Skeletal muscle satellite cell (primary cell): ENCODE measurements around the gene ARSI. TPM values are rescaled to one million over a fixed set of nuclear protein-coding genes. Genes with fewer than 3 reads are reported as not detected.

ENCODE experiments used
- H3K27me3 ChIP-seq: 2 replicates; pipeline ENCODE4 v1.7.0; 2013; ENCODE audit warnings: low read length; ENCODE audit not compliant: control insufficient read depth, insufficient read depth
- H3K36me3 ChIP-seq: 2 replicates; pipeline ENCODE4 v1.7.0; 2013; ENCODE audit warnings: mild to moderate bottlenecking, control low read depth, low read length; ENCODE audit not compliant: insufficient read depth
- H3K4me1 ChIP-seq: 2 replicates; pipeline ENCODE4 v1.7.0; 2013; ENCODE audit warnings: low read length; ENCODE audit not compliant: control insufficient read depth, insufficient read depth
- H3K4me2 ChIP-seq: 2 replicates; pipeline ENCODE4 v1.7.0; 2013; ENCODE audit warnings: mild to moderate bottlenecking, low read length
- H3K4me3 ChIP-seq: 2 replicates; pipeline ENCODE4 v1.7.0; 2013; ENCODE audit warnings: low read length
- H3K9ac ChIP-seq: 2 replicates; pipeline ENCODE4 v1.7.0; 2013; ENCODE audit warnings: mild to moderate bottlenecking, low read depth, low read length, moderate library complexity
- H3K9me3 ChIP-seq: replicated peaks from 2 replicates; pipeline ENCODE4 v1.7.0; 2013; ENCODE audit warnings: mild to moderate bottlenecking, control low read depth, low read length
- total RNA-seq: library from RNA; depleted of rRNA; stranded (reverse); fragments of >200 nt; gene quantifications from 2 replicates; pipeline ENCODE4 v1.2.3, GENCODE V29; 2012; rRNA removed

ARSI gene
- 2.3 and 5.0 TPM in 2 replicates for total RNA-seq

DNA sequence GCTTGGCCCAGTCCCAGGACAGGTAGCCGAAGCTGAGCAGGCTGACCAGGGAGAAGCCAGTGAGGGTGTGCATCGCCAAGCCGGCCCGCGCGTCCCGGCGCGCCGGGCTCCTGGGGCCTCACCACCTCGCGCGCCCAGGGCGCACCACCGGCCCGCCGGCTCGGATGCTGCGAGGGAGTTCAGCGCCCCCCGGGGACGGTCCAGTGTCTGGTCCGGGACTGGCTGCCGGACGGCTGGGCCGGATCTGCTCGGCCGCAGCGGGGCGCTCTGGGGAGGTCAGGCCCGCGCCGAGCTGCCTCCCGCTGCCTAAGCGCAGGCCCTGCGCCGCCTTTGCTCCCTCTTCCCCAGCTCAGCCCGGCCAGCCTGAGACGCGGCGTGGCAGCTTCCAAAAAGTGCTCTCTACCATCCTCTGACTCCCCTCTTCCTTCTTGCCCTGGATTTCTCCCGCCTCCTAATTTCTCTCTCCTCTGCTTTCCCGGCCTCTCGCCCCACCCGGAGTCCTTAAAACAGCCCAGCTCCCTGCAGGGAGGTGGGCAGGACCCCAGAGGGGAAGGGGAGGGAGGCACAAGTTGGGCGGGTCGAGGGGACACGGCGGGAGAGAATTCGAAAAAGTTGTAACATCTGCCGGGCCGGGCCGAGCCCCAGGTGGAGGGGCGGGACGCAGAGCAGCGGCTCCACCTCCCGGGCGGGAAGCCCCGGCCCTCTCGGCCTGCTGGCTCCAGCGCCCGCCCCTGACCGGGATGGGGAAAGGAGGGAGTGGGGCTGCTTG is at the start of gene ARSI:
Gene ARSI (minus strand): TSS at position 605 of the 769 bp plus-strand sequence. CDS start 532 bp downstream, at position 73.
- Histone ChIP-seq H3K27me3 (peaks cover 4% of the 10 kb centered on the region), H3K36me3 (no peaks in the 10 kb centered on the region), H3K9ac (peak within 1 kb of the TSS; percentile 70), H3K4me2 (peak within 1 kb of the TSS; percentile 86), H3K4me1 (peaks cover 34% of the 10 kb centered on the region), H3K4me3 (peak within 1 kb of the TSS; percentile 61), H3K9me3 (no peaks in the 10 kb centered on the region)

DNA sequence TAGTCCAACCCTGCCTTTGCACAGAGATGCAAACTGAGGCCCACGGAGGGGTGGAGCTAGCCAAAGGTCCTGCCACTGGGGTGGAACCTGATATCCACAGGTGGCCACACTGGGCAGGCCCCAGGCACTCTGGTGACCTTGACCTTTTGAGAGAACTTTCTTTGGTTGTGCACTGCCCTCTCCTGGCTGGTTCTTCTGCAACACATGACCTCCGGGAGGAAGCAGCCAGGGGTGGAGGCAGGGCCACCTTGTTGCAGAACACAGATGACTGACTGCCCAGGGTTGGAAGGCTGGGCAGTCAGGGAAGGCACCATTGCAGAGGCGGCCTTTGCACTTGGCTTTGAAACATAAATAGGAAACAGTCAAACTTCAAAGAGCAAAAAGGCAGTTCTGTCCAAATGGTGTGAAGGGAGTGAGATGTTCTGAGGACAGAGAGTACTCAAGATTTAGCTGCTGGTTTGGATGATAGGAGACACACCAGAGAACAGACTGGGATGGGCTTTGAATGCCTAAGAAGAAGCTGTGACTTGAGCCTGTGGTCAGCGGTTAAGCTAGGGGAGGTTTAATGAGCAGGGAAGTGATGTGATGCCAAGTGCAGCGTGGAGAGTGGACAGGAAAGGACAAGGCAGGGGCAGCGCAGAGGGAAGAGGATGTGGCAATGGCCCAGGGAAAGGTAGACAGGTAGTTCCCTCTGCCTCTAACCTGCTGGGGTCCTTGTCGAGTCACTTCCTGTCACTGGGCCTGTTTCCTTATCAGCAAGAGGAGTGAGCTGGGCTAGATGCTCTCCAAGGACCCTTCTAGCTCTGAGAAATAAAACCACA is 48.0 kb upstream of the ARSI start:
- no peak overlapping the region for H3K9ac ChIP-seq
- H3K4me1 ChIP-seq, result no peaks in the 10 kb centered on the region
- H3K4me3 ChIP-seq, result no peak overlapping the region
- no peaks in the 10 kb centered on the region for H3K9me3 ChIP-seq
- H3K36me3 ChIP-seq, result no peaks in the 10 kb centered on the region
- no peak overlapping the region for H3K4me2 ChIP-seq
- H3K27me3 ChIP-seq, result no peaks in the 10 kb centered on the region

DNA sequence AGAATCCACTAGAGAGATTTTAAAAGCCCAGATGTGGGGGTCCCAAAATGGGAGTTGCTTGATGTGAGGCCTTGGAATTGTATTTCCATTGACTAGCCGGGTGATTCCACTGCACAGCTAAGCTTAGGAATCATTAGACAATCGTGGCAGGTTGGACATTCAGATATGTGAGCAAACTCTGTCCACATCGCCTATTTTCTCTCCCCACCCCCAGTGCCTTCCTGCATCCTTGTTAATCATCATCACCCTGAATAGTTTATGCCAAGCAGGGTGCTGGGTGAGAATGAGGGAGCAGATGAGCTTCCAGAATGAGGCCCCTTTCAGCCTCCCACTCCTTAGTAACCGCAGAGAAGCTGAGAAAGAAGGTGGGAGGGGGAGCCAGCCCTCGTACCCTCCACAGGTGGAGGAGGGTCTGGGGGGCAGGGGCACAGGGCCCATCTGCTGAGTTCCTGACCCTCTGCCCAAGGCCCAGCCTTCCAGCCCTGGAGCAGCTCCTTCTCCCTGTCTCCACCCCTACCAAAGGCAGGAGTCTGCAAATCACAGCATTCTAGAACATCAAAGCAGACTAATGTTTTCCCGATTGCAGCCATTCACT is 47.1 kb upstream of the ARSI start:
- Histone ChIP-seq H3K4me1 (no peaks in the 10 kb centered on the region), H3K4me3 (no peak overlapping the region), H3K9ac (no peak overlapping the region), H3K36me3 (no peaks in the 10 kb centered on the region), H3K27me3 (no peaks in the 10 kb centered on the region), H3K9me3 (no peaks in the 10 kb centered on the region), H3K4me2 (no peak overlapping the region)

DNA sequence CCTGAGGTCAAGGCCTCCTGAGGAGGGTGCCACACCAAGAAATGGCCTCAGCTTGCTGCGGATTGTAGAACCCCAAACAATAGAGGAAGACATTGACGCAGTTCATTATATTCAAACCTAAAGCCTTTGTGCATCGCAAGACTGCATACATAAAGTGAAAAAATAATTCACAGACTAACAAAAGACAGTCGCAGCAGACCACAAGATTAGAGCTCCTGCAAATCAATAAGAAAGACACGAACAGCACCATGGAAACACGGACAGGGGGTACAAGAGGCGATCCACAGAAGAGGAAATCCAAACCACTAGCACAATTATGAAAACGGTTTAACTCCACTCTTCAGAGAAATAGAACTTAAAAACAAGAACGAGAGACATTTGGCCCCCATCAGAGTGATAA is 44.7 kb upstream of the ARSI start:
- Histone ChIP-seq H3K4me1 (no peaks in the 10 kb centered on the region), H3K9ac (no peak overlapping the region), H3K9me3 (no peaks in the 10 kb centered on the region), H3K36me3 (no peaks in the 10 kb centered on the region), H3K4me3 (no peak overlapping the region), H3K27me3 (no peaks in the 10 kb centered on the region), H3K4me2 (no peak overlapping the region)

DNA sequence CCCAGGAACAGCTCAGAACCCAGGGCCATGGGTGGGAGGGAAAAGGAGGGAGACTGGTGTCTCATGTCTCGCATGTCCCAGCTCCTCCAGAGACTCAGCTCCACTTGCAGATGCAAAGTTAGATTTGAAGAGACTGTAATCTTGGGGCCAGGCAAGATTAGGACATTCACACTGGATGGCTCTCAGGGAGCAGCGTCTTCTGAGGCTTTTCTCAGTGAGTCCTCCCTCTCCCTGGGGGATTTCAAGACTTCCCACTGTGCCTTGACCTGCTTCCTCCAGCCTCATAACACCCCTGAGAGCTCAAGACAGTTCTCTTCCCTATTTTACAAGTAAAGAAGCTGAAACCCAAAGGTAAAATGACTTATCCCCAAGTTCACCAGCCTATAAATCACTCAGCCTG is 44.3 kb upstream of the ARSI start:
- Histone ChIP-seq H3K27me3 (no peaks in the 10 kb centered on the region), H3K9me3 (no peaks in the 10 kb centered on the region), H3K9ac (no peak overlapping the region), H3K4me1 (no peaks in the 10 kb centered on the region), H3K4me3 (no peak overlapping the region), H3K36me3 (no peaks in the 10 kb centered on the region), H3K4me2 (no peak overlapping the region)

DNA sequence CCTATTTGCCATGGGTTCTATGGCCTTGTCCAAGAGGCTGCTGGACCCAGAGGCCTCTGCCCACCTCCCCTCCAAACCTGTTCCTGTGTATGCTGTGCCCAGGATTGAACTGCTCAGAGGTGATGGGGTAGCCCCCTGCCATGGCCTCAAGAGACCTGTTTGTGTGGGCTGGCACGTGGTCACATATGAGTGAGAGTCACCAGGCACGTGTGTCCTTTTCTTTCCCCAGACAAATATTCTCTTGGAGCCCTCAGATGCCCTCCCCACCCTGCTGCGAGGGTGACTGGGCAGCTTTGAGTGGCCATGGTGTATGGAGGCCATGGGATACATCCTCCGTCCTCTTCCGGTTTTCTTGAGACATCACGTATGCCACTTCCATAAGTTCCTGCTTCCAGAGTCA is 43.9 kb upstream of the ARSI start:
- Histone ChIP-seq H3K27me3 (no peaks in the 10 kb centered on the region), H3K9ac (no peak overlapping the region), H3K4me2 (no peak overlapping the region), H3K36me3 (no peaks in the 10 kb centered on the region), H3K4me1 (no peaks in the 10 kb centered on the region), H3K4me3 (no peak overlapping the region), H3K9me3 (no peaks in the 10 kb centered on the region)

DNA sequence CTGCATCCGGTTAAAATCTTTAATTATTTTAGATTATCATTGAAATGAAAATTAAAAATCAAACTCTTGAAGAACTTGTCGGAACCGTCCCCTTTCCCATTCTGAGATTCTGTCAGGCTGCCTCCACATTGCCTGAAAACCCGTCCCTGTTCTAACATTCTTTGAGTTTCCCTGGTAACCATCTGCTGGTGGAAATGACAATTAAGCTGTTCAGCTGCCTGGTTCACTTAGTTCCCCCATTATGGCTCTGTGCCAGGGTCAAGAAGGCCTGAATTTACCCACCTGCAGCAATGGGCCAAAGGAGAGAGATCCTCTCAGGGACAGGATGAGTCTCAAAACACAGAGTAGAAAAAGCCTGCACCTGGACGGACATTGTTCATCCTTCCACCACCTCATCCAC is 43.0 kb upstream of the ARSI start:
- Histone ChIP-seq H3K4me3 (no peak overlapping the region), H3K27me3 (no peaks in the 10 kb centered on the region), H3K9ac (no peak overlapping the region), H3K4me2 (no peak overlapping the region), H3K36me3 (no peaks in the 10 kb centered on the region), H3K9me3 (no peaks in the 10 kb centered on the region), H3K4me1 (no peaks in the 10 kb centered on the region)

DNA sequence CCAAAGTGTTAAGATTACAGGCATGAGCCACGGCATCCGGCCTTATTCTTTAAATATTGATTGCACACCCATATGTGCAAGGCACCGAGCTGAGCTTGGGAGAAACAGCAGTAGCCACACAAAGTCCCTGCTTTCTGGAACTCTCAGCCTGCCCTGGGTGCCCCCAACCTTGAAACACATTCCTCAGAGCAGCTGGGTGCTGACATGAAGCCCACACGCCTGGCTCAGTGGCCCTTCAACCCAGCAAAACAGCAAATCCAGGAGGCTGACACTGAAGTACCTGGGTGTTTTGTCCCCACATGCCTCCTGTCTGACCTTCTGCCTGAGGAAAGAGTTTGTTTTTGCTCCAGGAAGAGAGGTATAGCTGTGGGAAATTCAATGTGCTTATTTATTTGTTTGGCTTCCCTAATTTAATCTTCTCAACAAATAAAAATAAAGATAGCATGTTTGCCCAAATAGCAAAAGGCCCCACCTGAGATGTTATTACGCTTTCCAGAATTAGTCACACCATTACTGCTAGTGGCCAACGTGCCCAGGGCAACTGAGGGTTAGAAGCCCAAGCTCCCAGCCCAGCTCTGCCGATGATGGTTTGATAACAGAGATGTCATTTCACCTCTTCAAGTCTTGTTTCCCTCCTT is 41.4 kb upstream of the ARSI start:
- Histone ChIP-seq H3K9me3 (no peaks in the 10 kb centered on the region), H3K4me2 (no peak overlapping the region), H3K4me3 (no peak overlapping the region), H3K4me1 (no peaks in the 10 kb centered on the region), H3K9ac (no peak overlapping the region), H3K36me3 (no peaks in the 10 kb centered on the region), H3K27me3 (no peaks in the 10 kb centered on the region)

DNA sequence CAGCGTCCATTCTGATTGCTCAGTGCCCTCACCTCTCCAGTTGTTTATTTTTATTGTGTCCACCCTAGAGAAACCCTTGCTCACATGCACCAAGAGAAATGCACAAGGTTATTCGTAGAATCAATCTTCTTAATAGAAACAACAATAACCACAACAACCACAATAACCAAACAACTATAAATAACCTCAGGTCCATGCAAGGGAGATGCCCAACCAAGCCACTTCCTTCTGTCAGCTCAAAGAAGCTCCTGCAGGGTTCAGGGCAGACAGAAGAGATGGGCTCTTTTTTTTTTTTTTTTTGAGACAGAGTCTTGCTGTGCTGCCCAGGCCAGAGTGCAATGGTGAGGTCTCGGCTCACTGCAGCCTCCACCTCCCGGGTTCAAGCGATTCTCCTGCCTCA is 39.9 kb upstream of the ARSI start:
- Histone ChIP-seq H3K36me3 (no peaks in the 10 kb centered on the region), H3K4me2 (no peak overlapping the region), H3K27me3 (no peaks in the 10 kb centered on the region), H3K4me3 (no peak overlapping the region), H3K9ac (no peak overlapping the region), H3K4me1 (no peaks in the 10 kb centered on the region), H3K9me3 (no peaks in the 10 kb centered on the region)

DNA sequence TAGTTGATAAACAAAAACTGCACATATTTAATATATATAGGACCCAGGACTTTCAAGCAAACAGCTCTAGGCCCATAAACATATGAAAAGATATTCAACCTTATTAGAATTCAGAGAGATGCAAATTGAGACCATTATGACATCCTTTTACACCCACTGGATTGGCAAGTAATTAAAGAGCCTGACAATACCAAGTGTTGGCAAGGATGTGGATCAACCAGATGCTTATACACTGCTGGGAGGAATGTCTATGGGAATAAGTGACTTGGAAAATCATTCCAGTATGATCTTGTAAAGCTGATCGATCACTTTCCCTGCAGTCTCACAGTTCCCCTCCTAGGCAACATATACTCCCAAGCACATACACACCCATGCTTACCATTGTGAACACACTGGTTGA is 39.3 kb upstream of the ARSI start:
- Histone ChIP-seq H3K4me3 (no peak overlapping the region), H3K4me1 (no peaks in the 10 kb centered on the region), H3K27me3 (no peaks in the 10 kb centered on the region), H3K4me2 (no peak overlapping the region), H3K9me3 (no peaks in the 10 kb centered on the region), H3K9ac (no peak overlapping the region), H3K36me3 (no peaks in the 10 kb centered on the region)

DNA sequence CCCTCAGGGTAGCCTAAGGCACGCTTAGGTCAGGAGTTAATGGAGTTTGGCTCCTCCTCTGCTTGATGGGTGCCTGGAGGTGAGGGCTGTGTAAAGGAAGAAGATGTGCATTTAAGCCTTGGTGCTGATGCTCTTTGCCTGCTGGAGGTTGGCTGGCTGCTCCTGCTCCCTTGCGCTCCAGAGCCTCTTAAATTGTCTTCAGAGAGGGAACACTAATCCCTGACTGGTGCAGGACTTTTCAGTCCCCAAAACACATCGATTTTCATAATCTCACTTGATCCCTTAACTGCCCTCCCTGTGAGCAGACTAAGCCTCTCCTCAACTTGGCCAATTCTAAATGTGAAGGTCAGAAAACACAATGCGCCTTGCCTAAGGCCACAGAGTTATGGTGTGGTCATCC is 38.6 kb upstream of the ARSI start:
- no peaks in the 10 kb centered on the region for H3K4me1 ChIP-seq
- no peak overlapping the region for H3K4me3 ChIP-seq
- no peaks in the 10 kb centered on the region for H3K9me3 ChIP-seq
- H3K27me3 ChIP-seq, result no peaks in the 10 kb centered on the region
- no peaks in the 10 kb centered on the region for H3K36me3 ChIP-seq
- no peak overlapping the region for H3K9ac ChIP-seq
- no peak overlapping the region for H3K4me2 ChIP-seq
